ENCODE measurements around the gene PSMA2. TPM values are rescaled to one million over a fixed set of nuclear protein-coding genes. Genes with fewer than 3 reads are reported as not detected.
A peak's percentile ranks its signal among the peaks of the same experiment; 100 is the strongest.

Gene PSMA2
- polyA plus RNA-seq, 3 donors: 51.8 to 294 (median 283) TPM

DNA sequence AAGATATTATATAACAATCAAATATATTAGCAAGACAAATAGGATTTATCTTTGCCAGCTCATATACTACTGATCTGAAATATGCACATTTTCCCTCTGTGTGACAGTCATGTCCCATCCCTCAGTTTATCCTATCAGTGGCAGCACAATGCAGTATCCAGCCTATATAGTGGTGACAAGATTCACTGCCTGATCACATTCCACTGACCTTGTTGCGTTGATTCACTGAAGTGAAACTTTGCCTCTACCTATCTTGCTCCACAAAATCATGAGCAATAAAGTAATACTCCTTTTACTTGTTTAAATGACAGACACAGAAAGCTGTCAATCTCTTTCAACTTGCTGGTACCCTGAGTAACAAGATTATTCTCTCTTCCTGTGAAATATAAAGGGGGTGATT lies 6.3 kb downstream of the PSMA2 start:
- no peaks in the 10 kb centered on the region for H3K27me3 Mint-ChIP-seq (ENCODE audit: low read depth in 3 of 3)
- Histone ChIP-seq H3K9ac (ENCODE audit: insufficient read depth, low read length, poor library complexity, severe bottlenecking) (no peak overlapping the region), H2AFZ (ENCODE audit: insufficient read depth, low read depth, low read length, poor library complexity, severe bottlenecking) (no peak overlapping the region), H3K27ac (ENCODE audit: low read depth in 1 of 2, low read length in 2 of 2) (peak overlapping the region in 1 of 2 donors; percentile 73), H3K4me3 (replicated peaks in 1 of 3; ENCODE audit: low read depth in 2 of 3, low read length in 3 of 3) (no peak overlapping the region), H3K4me1 (ENCODE audit: control insufficient read depth in 1 of 2, insufficient read depth in 2 of 2, low read length in 2 of 2) (peaks cover 17 to 28% of the 10 kb centered on the region in 2 donors), H3K79me2 (ENCODE audit: insufficient read depth, low read length) (peaks cover 54% of the 10 kb centered on the region), H3K36me3 (replicated peaks in 1 of 2; ENCODE audit: control insufficient read depth in 1 of 2, insufficient read depth in 2 of 2, low read length in 2 of 2) (peaks cover 53 to 57% of the 10 kb centered on the region in 2 donors), H3K4me2 (replicated peaks; ENCODE audit: extremely low read depth, low read length, poor library complexity, severe bottlenecking) (peak overlapping the region; percentile 12), H4K20me1 (ENCODE audit: insufficient read depth, low read length) (peaks cover 45% of the 10 kb centered on the region), H3K9me3 (replicated peaks in 1 of 2; ENCODE audit: control insufficient read depth in 1 of 2, insufficient read depth in 1 of 2, low read length in 2 of 2) (no peaks in the 10 kb centered on the region), H3K27me3 (ENCODE audit: control insufficient read depth in 2 of 2, insufficient read depth in 2 of 2, low read length in 2 of 2) (no peaks in the 10 kb centered on the region)
- peak overlapping the region; percentile 25 to 80 (median 61) for H3K27ac Mint-ChIP-seq
- peaks cover 42% of the 10 kb centered on the region for H3K4me1 Mint-ChIP-seq
- 75% methylated on average over 1 of the region's 1 CpG for WGBS (ENCODE audit: insufficient coverage)
- peaks cover 50 to 54% of the 10 kb centered on the region in 2 donors for H3K36me3 Mint-ChIP-seq
- intact Hi-C loops (cut with micrococcal nuclease): no loop called here
- DNase-seq: no peak
- no peaks in the 10 kb centered on the region for H3K9me3 Mint-ChIP-seq
- no peak overlapping the region for H3K4me3 Mint-ChIP-seq
- TF ChIP-seq, protein P1, sequence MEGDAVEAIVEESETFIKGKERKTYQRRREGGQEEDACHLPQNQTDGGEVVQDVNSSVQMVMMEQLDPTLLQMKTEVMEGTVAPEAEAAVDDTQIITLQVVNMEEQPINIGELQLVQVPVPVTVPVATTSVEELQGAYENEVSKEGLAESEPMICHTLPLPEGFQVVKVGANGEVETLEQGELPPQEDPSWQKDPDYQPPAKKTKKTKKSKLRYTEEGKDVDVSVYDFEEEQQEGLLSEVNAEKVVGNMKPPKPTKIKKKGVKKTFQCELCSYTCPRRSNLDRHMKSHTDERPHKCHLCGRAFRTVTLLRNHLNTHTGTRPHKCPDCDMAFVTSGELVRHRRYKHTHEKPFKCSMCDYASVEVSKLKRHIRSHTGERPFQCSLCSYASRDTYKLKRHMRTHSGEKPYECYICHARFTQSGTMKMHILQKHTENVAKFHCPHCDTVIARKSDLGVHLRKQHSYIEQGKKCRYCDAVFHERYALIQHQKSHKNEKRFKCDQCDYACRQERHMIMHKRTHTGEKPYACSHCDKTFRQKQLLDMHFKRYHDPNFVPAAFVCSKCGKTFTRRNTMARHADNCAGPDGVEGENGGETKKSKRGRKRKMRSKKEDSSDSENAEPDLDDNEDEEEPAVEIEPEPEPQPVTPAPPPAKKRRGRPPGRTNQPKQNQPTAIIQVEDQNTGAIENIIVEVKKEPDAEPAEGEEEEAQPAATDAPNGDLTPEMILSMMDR (IDR thresholded peaks at IDR 0.05): no peak

DNA sequence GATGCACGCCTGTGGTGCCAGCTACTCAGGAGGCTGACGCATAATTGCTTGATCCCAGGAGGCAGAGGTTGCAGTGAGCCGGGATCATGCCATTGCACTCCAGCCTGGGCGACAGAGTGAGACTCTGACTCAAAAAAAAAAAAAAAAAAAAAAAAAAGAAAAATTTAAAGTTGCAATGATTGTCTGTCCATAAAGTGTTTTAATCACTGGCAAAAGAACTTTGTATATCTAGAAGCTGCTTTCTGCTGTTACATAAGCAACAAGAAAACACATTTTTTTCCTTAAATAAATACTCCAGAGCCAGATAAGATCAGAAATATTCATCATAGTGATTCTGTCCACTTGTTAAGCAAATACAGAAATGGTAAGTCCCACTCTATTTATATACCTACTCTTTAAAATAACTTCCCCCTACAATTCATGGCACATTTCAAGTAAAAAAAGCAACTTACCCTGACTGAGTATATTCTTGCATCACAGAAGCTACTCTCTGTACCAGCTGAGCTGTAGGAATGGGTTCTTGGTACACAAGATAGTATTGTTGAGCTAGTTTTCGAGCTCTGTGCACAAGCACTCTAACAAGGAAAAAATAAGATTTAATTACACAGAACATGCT lies 7.6 kb downstream of the PSMA2 start:
- Histone ChIP-seq H2AFZ (ENCODE audit: insufficient read depth, low read depth, low read length, poor library complexity, severe bottlenecking) (no peak overlapping the region), H3K4me3 (replicated peaks in 1 of 3; ENCODE audit: low read depth in 2 of 3, low read length in 3 of 3) (no peak overlapping the region), H4K20me1 (ENCODE audit: insufficient read depth, low read length) (peaks cover 36% of the 10 kb centered on the region), H3K9me3 (replicated peaks in 1 of 2; ENCODE audit: control insufficient read depth in 1 of 2, insufficient read depth in 1 of 2, low read length in 2 of 2) (no peaks in the 10 kb centered on the region), H3K4me2 (replicated peaks; ENCODE audit: extremely low read depth, low read length, poor library complexity, severe bottlenecking) (no peak overlapping the region), H3K27me3 (ENCODE audit: control insufficient read depth in 2 of 2, insufficient read depth in 2 of 2, low read length in 2 of 2) (no peaks in the 10 kb centered on the region), H3K27ac (ENCODE audit: low read depth in 1 of 2, low read length in 2 of 2) (no peak overlapping the region), H3K4me1 (ENCODE audit: control insufficient read depth in 1 of 2, insufficient read depth in 2 of 2, low read length in 2 of 2) (peaks cover 12 to 15% of the 10 kb centered on the region in 2 donors), H3K79me2 (ENCODE audit: insufficient read depth, low read length) (peaks cover 41% of the 10 kb centered on the region), H3K36me3 (replicated peaks in 1 of 2; ENCODE audit: control insufficient read depth in 1 of 2, insufficient read depth in 2 of 2, low read length in 2 of 2) (peaks cover 66 to 69% of the 10 kb centered on the region in 2 donors), H3K9ac (ENCODE audit: insufficient read depth, low read length, poor library complexity, severe bottlenecking) (no peak overlapping the region)
- 100% methylated on average over 1 of the region's 5 CpGs for WGBS (ENCODE audit: insufficient coverage)
- H3K36me3 Mint-ChIP-seq: peaks cover 62 to 64% of the 10 kb centered on the region in 2 donors
- H3K27ac Mint-ChIP-seq: no peak overlapping the region
- H3K4me1 Mint-ChIP-seq: peaks cover 31% of the 10 kb centered on the region
- intact Hi-C loops (cut with micrococcal nuclease): no loop called here
- TF ChIP-seq, protein P1 (IDR thresholded peaks at IDR 0.05): no peak
- H3K27me3 Mint-ChIP-seq (ENCODE audit: low read depth in 3 of 3): no peaks in the 10 kb centered on the region
- no peak for DNase-seq
- no peaks in the 10 kb centered on the region for H3K9me3 Mint-ChIP-seq
- H3K4me3 Mint-ChIP-seq: no peak overlapping the region
